SK-N-SH treated with all-trans-retinoic acid at 6 μM for 48 hours (cell line): Measurements from ENCODE around the gene RPLP2.

Experiments
- ESRRG ChIP-seq: fragments of 250-450 bp; sonication (Bioruptor Pico); IDR thresholded peaks from 2 replicates; pipeline ENCODE4 v1.6.1; 2021; ENCODE audit warnings: mild to moderate bottlenecking
- OSR1 ChIP-seq: fragments of 250-450 bp; sonication (Bioruptor Pico); IDR thresholded peaks from 2 replicates; pipeline ENCODE4 v1.8.0; 2022; ENCODE audit warnings: moderate library complexity, mild to moderate bottlenecking, inconsistent platforms
- RARB ChIP-seq: fragments of 250-450 bp; sonication (Bioruptor Pico); IDR thresholded peaks from 2 replicates; pipeline ENCODE4 v1.8.0; 2021; ENCODE audit warnings: mild to moderate bottlenecking, moderate library complexity
- TCF4 ChIP-seq: fragments of 250-450 bp; sonication (Bioruptor Pico); IDR thresholded peaks from 2 replicates; pipeline ENCODE4 v1.8.0; 2021; ENCODE audit warnings: mild to moderate bottlenecking, moderate library complexity, borderline replicate concordance
- TOX ChIP-seq: fragments of 250-450 bp; sonication (Bioruptor Pico); IDR thresholded peaks from 2 replicates; pipeline ENCODE4 v1.8.0; 2021; ENCODE audit warnings: mild to moderate bottlenecking, moderate library complexity, borderline replicate concordance
- ZFP3 ChIP-seq: fragments of 250-450 bp; sonication (Bioruptor Pico); IDR thresholded peaks from 2 replicates; pipeline ENCODE4 v1.5.0; 2020; ENCODE audit warnings: mild to moderate bottlenecking, moderate library complexity
- TF ChIP-seq, protein P1 (sequence below): fragments of 250-450 bp; sonication (Bioruptor Pico); IDR thresholded peaks from 2 replicates; pipeline ENCODE4 v1.8.0; 2020; ENCODE audit warnings: mild to moderate bottlenecking, moderate library complexity, borderline replicate concordance
- TF ChIP-seq, protein P2 (sequence below): fragments of 250-450 bp; sonication (Bioruptor Pico); IDR thresholded peaks from 2 replicates; pipeline ENCODE4 v1.8.0; 2021; ENCODE audit warnings: low read depth, mild to moderate bottlenecking, moderate library complexity, borderline replicate concordance

GRCh38 chr11:803467-803742 is 6.4 kb upstream of the RPLP2 start:
- TF ChIP-seq, protein P1, sequence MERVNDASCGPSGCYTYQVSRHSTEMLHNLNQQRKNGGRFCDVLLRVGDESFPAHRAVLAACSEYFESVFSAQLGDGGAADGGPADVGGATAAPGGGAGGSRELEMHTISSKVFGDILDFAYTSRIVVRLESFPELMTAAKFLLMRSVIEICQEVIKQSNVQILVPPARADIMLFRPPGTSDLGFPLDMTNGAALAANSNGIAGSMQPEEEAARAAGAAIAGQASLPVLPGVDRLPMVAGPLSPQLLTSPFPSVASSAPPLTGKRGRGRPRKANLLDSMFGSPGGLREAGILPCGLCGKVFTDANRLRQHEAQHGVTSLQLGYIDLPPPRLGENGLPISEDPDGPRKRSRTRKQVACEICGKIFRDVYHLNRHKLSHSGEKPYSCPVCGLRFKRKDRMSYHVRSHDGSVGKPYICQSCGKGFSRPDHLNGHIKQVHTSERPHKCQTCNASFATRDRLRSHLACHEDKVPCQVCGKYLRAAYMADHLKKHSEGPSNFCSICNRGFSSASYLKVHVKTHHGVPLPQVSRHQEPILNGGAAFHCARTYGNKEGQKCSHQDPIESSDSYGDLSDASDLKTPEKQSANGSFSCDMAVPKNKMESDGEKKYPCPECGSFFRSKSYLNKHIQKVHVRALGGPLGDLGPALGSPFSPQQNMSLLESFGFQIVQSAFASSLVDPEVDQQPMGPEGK = no peak
- TF ChIP-seq OSR1 (CRISPR knock-in tag) = no peak
- no peak for TF ChIP-seq TOX (CRISPR knock-in tag)
- TF ChIP-seq RARB (CRISPR knock-in tag) = no peak
- TF ChIP-seq, protein P2, sequence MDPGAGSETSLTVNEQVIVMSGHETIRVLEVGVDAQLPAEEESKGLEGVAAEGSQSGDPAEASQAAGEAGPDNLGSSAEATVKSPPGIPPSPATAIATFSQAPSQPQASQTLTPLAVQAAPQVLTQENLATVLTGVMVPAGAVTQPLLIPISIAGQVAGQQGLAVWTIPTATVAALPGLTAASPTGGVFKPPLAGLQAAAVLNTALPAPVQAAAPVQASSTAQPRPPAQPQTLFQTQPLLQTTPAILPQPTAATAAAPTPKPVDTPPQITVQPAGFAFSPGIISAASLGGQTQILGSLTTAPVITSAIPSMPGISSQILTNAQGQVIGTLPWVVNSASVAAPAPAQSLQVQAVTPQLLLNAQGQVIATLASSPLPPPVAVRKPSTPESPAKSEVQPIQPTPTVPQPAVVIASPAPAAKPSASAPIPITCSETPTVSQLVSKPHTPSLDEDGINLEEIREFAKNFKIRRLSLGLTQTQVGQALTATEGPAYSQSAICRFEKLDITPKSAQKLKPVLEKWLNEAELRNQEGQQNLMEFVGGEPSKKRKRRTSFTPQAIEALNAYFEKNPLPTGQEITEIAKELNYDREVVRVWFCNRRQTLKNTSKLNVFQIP (CRISPR knock-in tag) = no peak
- TF ChIP-seq ESRRG (CRISPR knock-in tag) = no peak
- no peak for TF ChIP-seq TCF4 (CRISPR knock-in tag)
- no peak for TF ChIP-seq ZFP3
